WERI-Rb-1 (cell line): ENCODE data around the gene TIE1.

Experiments used
- DNase-seq: peaks from one replicate; pipeline ENCODE4 v3.0.0-alpha.2; 2020
- H3K27ac ChIP-seq: fragments of 250-450 bp; sonication (Bioruptor Pico); 2 replicates; pipeline ENCODE4 v1.5.1; 2020; ENCODE audit warnings: mild to moderate bottlenecking, moderate library complexity
- H3K27me3 ChIP-seq: fragments of 250-450 bp; sonication (Bioruptor Pico); 2 replicates; pipeline ENCODE4 v1.5.1; 2021; ENCODE audit warnings: mild to moderate bottlenecking, low read depth, moderate library complexity; ENCODE audit not compliant: insufficient read depth, severe bottlenecking
- H3K36me3 ChIP-seq: fragments of 250-450 bp; sonication (Bioruptor Pico); 2 replicates; pipeline ENCODE4 v1.5.1; 2020; ENCODE audit warnings: mild to moderate bottlenecking, moderate library complexity
- H3K4me3 ChIP-seq: 2 replicates; pipeline ENCODE4 v1.5.1; 2011; ENCODE audit warnings: low read depth, mild to moderate bottlenecking, control low read depth, low read length
- H3K9me3 ChIP-seq: fragments of 250-450 bp; sonication (Bioruptor Pico); 2 replicates; pipeline ENCODE4 v1.5.1; 2021; ENCODE audit warnings: mild to moderate bottlenecking, moderate library complexity; ENCODE audit not compliant: severe bottlenecking
- CTCF ChIP-seq: IDR thresholded peaks from 2 replicates; pipeline ENCODE4 v1.5.1; 2011; ENCODE audit warnings: low read depth, mild to moderate bottlenecking, control low read depth, inconsistent platforms, low read length

Gene TIE1

GRCh38 chr1:43272161-43272560 is 28.6 kb upstream of the TIE1 start:
- no peak overlapping the region for H3K27ac ChIP-seq
- no peaks in the 10 kb centered on the region for H3K36me3 ChIP-seq
- no peaks in the 10 kb centered on the region for H3K27me3 ChIP-seq
- no peaks in the 10 kb centered on the region for H3K9me3 ChIP-seq
- H3K4me3 ChIP-seq: no peak overlapping the region
- no peak for DNase-seq
- TF ChIP-seq CTCF: no peak

GRCh38 chr1:43272576-43273571 is 27.9 kb upstream of the TIE1 start:
- Histone ChIP-seq H3K4me3 (no peak overlapping the region), H3K9me3 (no peaks in the 10 kb centered on the region), H3K27ac (no peak overlapping the region), H3K27me3 (no peaks in the 10 kb centered on the region), H3K36me3 (no peaks in the 10 kb centered on the region)
- TF ChIP-seq CTCF: no peak
- DNase-seq: no peak

GRCh38 chr1:43273708-43274107 is 27.1 kb upstream of the TIE1 start:
- no peak for TF ChIP-seq CTCF
- Histone ChIP-seq H3K4me3 (no peak overlapping the region), H3K9me3 (no peaks in the 10 kb centered on the region), H3K36me3 (no peaks in the 10 kb centered on the region), H3K27me3 (no peaks in the 10 kb centered on the region), H3K27ac (no peak overlapping the region)
- no peak for DNase-seq

GRCh38 chr1:43274125-43274803 is 26.5 kb upstream of the TIE1 start:
- Histone ChIP-seq H3K27ac (no peak overlapping the region), H3K36me3 (no peaks in the 10 kb centered on the region), H3K4me3 (no peak overlapping the region), H3K27me3 (no peaks in the 10 kb centered on the region), H3K9me3 (no peaks in the 10 kb centered on the region)
- no peak for DNase-seq
- no peak for TF ChIP-seq CTCF

GRCh38 chr1:43274804-43275180 is 26.0 kb upstream of the TIE1 start:
- DNase-seq: no peak
- Histone ChIP-seq H3K27ac (no peak overlapping the region), H3K36me3 (no peaks in the 10 kb centered on the region), H3K4me3 (no peak overlapping the region), H3K9me3 (no peaks in the 10 kb centered on the region), H3K27me3 (no peaks in the 10 kb centered on the region)
- TF ChIP-seq CTCF: no peak
